Hair follicular keratinocyte (primary cell): Measurements from ENCODE around the gene SLC9A7. TPM values are rescaled to one million over a fixed set of nuclear protein-coding genes. Genes with fewer than 3 reads are reported as not detected.

Source experiments
- total RNA-seq: library from RNA; depleted of rRNA; stranded (reverse); fragments of >200 nt; gene quantifications from 2 replicates; pipeline ENCODE4 v1.2.3, GENCODE V29; 2015

SLC9A7 gene
- total RNA-seq = 8.4 and 22.4 TPM in 2 replicates

GRCh38 chrX:46758956-46759644 lies at the start of gene SLC9A7:
TSS of gene SLC9A7 (minus strand) at chrX:46759118. CDS start at chrX:46759029, 89 bp downstream.

GRCh38 chrX:46573331-46573891 lies 185.5 kb downstream of the SLC9A7 start, which contains the start of gene CHST7:
TSS of gene CHST7 (plus strand) at chrX:46573765. CDS start at chrX:46573932, 167 bp downstream.

Other genes with a start within 250 kb of the SLC9A7 start
- 1.9 and 2.7 TPM in 2 replicates for gene ZNF674, start 213.7 kb downstream of the SLC9A7 start, total RNA-seq
- 7.4 and 9.4 TPM in 2 replicates for gene CHST7, start 185.4 kb downstream of the SLC9A7 start, total RNA-seq
- gene RP2, start 77.9 kb upstream of the SLC9A7 start, total RNA-seq = 11.2 and 13.3 TPM in 2 replicates
- 4.7 and 4.9 TPM in 2 replicates for gene JADE3, start 153.3 kb upstream of the SLC9A7 start, total RNA-seq